ENCODE results near the gene FBXO47.
"Not testable (repeated sequence)": the region's sequence is repeated elsewhere in the genome, so short reads cannot be mapped to it uniquely, and the experiment has no call there.

Gene FBXO47

DNA sequence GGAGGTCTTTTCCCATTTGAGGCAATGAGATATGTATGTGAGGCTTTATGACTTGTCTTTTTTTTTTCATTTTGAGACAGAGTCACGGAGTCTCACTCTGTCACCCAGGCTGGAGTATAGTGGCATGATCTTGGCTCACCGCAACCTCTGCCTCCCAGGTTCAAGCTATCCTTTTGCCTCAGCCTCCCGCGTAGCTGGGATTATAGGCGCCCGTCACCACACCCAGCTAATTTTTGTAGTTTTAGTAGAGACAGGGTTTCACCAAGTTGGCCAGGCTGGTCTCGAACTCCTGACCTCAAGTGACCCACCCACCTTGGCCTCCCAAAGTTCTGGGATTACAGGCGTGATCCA, 55.5 kb downstream of the FBXO47 start:
- DNase-seq, result peak in 6 of 42 donors; percentile 0 to 16 (median 6)
- intact Hi-C loops (cut with DNase I), result not testable (repeated sequence)

DNA sequence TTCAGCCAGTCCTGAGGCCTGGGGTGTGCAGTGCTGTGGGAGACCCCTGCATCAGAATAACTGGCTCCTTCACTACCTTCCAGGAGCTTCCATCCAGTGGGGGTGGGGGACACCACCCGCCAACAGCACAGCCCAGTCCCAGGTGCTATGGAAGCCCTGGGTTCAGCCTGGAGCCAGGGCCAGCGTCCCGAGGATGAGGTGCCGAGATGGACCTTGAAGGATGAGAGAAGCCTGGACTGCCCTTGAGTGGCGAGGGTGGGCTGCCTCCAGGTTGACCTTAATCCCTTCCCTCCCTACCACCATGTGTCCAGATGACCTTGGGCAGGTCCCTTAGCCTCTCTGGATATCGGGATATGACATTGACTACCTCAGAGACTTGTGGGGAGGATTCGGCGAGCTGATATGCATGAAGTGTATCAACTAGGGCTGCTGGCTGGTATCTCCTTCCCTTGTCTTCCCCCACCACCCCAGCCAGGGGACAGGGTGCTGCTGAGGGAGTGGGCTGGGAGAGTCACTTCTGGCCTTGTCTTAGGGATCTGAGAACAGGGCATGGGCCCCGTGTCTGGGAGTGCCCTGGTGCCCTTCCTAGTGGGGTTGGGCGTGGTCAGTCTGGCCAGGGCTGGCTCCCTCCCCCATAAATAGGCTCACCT, 56.0 kb downstream of the FBXO47 start:
- intact Hi-C loops (cut with DNase I), result no loop called here
- DNase-seq, result peak in 8 of 42 donors; percentile 2 to 24 (median 6)

DNA sequence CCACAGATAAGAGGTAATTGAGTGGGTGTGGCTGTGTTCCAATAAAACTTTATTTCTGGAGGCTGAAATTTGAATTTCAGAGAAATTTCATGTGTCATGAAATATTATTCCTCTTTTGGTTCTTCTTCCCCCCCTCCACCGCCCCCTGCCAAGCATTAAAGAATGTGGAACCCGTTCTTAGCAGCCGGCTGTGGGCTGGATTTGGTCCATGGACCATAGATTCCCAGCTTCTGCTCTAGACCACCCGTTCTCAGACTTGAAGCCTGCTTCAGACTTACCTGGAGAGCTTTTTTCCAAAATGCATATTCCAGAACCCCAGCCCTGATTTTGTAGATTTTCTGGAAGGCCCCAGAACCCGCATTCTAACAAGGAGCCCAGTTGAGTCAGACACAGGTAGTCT, 56.9 kb downstream of the FBXO47 start:
- intact Hi-C loops (cut with DNase I), result no loop called here
- peak in 3 of 42 donors; percentile 4 to 32 (median 6) for DNase-seq

DNA sequence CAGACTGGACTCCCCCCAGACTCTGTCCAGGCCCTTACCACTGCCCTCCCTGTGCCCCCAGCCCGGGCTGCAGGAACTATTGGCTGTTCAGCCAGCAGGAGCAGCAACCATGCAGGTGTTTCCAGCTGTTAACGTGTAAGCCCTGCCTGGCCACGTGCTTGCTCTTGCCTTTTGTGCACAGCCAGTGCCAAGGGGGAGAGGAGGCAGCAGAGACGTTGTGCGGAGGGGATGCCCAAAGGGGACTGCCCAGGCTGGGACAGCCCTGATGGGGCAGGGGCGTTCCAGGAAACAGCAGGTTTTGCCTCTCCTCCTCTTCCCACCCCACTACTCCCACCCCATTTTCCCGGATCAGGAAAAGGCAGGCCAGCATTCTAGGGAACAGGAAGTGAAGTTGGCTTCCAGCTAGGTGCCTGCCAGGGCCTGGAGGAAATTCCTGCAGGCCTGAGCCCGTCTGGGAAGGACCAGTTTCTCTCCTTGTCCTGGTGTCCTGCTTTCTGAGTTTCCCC, 58.5 kb downstream of the FBXO47 start:
- no peak for DNase-seq

DNA sequence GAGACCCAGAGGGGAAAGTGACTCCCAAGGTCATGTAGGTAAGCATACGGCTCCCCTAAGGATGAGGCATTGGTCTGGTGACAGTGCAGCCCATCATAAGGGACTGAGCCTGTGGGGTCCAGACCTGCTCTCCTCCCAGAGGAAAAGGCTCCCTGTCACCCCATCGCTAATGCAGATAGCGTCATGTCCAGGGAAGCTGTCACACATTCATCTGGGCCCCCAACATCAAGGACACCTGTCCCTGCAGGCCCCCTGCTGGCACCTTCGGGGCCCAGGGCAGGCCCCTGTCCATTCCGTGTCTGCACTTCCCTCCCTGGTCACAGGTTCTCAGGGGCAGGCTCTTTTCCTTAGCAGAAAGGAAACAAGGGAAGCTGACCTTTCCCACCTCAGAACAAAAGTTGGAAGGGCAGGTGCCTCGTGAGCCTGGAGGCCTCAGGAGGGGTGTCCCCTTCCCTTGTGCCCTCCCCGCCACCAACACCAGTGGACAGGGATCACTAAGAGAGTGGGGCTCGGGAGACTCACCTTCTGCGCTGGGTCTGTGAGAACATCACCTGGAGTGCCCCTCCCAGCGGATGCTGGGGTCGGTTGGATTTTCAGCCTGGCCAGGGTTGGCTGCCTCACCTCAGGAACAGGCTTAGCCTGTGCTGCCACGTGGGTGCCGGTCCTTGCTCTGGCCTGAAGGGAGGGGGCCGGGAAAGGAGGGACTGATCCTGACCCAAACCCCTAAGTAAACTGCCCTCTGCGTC, 59.1 kb downstream of the FBXO47 start:
- intact Hi-C loops (cut with DNase I), result no loop called here
- no peak for DNase-seq

More for the DNA sequence above, 58.5 kb downstream of the FBXO47 start:
- intact Hi-C loops (cut with DNase I), result no loop called here

DNA sequence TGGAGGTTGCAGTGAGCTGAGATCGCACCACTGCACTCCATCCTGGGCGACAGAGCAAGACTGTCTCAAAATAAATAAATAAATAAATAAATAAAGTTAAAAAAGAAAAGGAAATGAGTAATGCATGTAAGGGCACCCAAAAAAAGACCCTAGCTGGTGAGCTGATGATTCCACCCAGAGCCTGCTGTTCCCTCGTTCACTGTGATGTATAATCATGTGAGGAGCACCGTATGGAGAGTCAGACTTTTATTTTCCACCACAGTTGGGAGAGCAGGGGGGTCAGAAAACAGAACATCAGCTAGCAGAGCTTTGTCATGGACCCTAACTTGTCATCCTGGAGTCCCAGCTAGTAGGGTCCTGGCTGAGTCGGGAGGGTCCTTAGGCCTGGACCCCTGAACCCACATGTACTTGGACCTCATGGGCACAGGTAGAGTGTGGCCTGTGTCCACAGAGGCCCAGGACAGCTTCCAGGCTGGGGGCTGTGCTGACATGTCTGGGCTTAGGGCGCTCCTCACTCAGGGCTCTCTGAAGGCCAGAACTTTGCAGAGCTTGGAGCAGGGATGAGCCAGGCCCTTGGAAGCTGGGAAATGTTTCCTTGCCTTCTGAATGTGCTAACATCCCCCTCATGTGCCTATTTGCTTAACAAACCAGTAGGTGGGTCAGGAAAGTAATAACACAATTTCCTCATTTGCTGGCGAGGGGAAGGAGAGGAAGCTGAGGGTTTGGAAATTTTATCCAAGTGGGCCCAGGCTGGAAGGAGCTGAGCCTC, 60.6 kb downstream of the FBXO47 start:
- intact Hi-C loops (cut with DNase I), result no loop called here
- DNase-seq, result no peak

DNA sequence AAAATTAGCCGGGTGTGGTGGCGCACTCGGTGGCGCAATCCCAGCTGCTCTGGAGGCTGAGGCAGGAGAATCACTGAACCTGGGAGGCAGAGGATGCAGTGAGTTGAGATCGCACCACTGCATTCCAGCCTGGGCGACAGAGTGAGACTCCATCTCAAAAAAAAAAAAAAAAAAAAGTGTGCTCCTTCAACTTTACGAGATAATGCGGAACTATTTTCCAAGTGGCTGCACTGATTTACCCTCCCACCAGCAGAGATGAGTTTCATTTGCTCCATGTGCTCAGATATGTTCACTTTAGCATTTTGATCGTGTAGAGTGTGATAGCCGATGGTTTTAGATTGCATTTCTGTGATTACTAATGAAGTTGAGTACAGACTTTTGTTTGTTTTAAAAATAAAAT, 61.8 kb downstream of the FBXO47 start:
- intact Hi-C loops (cut with DNase I), result no loop called here

DNA sequence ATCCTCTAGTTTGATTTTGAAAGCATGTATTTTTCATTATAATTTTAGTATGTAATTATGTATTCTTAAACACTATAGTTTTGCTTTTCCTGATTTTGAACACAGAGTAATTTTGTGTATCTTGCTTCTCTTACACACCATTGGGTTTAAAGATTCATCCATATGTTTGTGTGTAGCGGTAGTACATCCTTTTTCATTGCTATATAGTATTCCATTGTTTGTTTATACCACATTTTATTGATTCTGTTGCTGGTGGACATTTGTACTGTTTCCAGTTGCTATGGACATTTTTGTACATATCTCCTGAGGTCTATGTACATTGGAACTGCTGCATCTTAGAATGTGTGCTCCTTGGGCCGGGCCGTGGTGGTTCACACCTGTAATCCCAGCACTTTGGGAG, 62.3 kb downstream of the FBXO47 start:
- intact Hi-C loops (cut with DNase I), result no loop called here
- DNase-seq, result no peak

More for the DNA sequence above, 61.8 kb downstream of the FBXO47 start:
- DNase-seq, result no peak

DNA sequence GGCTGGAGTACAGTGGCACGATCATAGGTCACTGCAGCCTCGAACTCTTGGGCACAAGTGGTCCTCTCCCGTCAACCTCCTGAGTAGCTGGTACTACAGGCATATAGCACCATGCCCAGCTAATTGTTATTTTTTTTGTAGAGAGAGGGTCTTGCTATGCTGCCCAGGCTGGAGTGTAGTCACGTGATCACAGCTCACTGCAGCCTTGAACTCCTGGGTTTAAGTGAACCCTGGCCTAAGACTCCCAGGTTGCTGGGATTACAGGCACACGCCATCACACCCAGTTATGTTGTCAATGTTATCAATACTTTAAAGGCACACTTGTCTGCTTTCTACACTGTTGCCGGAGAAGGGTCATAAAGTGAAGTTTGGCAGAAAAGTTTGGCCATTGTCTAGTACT, 63.8 kb downstream of the FBXO47 start:
- intact Hi-C loops (cut with DNase I), result no loop called here
- DNase-seq, result no peak

DNA sequence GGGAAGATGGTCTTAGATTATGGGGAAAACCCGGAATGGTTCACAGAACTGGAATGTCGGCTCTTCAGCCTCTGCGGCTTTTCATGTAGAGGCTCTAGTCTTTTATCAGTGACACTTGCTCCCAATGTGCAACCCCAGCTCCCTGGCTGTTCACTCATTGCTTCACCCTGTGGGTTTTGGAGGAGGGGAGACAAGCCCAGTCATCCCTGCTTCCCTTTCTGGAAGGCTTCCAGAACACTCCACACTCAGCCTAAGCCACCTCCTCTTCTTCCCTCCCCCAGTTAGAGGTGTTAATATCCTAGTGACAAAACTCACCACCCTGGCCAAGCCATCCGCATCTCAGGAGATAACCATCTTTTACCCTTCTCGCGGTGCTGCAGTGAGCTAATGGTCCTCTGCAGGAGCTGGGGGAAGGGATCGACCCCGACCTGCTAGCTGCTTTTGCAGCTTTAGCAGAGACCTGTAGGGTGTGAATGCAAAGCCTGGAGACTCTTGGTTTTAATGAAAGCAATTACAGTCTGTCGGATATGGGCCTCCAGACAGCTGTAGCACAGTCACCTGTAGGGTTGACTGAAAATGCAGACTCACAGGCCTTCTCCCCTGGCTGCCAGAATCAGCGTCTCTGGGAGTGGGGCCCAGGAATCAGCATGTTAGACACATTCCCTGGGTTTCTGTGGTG, 66.1 kb downstream of the FBXO47 start:
- intact Hi-C loops (cut with DNase I), result no loop called here
- peak in 24 of 42 donors; percentile 26 to 75 (median 54) for DNase-seq

DNA sequence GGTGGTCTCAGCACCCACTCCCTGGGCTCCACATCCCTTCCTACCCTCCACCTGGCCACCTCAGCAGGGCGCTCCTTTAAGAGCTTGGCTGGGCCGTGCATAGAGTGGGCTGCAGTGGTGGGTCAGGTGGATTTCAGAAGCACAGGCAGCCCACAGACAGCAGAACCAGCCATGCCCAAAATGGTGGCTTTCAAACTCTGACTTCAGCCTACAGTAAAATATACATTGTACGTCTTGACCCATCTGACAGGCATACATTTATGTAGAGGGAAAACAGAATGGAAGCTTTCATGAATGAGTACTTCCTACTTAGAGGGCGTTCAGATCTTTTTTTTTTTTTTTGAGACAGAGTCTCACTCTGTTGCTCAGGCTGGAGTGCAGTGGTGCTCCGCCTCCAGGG, 67.8 kb downstream of the FBXO47 start:
- intact Hi-C loops (cut with DNase I), result no loop called here
- no peak for DNase-seq

DNA sequence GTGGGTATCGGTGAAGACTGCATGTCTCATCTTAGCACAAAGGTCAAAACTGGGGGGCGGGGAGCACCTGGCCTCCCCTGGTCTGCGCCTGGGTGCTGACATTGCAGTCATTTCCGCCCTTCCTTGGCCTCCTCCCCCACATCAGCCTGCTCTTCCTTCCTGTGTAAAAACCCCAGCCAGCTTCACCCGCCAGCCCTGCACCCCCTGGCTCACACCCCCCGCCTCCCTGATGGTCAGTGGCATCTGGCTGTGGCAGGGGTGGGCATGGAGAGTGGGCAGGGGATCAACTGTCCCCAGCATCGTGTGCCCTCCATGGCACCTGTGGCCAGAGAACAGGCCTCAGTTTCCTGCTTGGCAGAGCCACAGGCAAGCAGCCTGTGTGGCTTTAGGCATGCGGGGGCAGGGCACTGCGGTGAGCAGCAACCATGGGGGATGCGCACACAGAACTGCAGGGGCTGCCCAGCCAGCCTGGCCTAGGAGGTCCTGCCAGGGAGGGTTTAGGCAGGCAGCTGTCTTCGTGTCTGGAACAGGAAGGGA, 68.3 kb downstream of the FBXO47 start:
- intact Hi-C loops (cut with DNase I), result no loop called here
- peak in 2 of 42 donors; percentile 26 to 38 for DNase-seq

DNA sequence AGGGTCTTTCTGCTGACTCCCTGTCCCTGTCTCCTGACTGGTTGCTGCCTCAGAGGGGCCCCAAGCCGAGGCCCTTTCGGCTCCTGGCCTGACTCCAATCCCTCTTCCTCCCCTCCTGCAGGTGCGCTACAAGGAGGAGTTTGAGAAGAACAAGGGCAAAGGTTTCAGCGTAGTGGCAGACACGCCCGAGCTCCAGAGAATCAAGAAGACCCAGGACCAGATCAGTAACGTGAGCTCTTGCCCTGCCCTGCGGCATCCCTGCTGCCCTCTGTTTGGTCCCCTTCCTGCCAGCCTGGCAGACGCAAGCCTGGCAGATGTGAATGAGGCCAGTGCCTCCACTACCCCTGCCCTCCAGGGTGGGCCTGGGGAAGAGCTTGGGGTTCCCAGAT, 68.9 kb downstream of the FBXO47 start:
- DNase-seq, result no peak
- intact Hi-C loops (cut with DNase I), result no loop called here

DNA sequence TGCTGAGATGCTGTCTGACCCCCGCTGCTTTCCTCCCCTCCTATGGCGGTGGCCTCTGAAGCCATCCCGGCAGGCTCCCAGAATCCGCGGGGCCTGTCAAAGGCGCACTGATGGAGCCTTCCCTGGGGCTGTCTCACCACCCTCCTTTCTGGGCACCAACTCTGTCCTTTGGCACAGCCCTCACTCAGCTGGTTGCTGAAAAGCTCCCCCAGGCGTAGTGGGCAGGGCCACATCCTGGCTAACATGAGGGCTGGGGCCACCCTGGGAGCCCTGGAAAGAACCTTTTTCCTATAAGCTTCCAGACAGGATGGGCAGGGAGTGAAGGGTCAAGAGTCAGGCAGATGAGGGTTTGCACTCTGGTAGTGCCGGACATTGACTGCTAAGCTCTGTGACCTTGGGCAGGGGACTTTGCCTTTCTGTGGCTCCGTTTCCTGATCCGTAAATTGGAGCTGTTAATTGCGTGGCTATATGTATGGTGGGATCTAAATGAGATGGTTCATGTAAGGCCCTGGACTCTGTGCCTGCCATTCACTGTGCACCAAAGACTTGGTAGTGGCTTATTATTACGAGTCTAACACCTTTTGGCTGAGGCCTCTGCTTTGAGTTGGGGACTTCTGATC, 69.4 kb downstream of the FBXO47 start:
- intact Hi-C loops (cut with DNase I), result no loop called here
- peak in 9 of 42 donors; percentile 21 to 62 (median 40) for DNase-seq

DNA sequence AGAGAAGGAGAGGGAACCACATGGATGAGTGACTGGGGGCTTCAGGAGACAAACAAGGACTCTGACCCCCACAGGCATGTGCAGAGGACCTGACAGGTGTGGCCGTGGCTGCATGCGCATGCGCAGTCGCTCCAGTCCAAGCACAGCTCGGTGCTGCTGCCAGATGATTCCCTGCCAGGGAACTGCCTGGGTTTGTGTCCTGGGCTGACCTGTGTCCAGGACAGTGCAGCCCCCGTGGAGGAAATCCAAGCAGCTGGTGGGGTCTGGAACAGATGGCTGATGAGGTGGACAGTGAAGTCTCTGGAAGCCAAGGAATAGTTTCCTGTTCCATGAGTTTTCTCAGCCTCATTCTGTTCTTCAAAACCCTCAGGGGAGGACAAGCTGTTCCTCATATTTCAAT, 70.0 kb downstream of the FBXO47 start:
- DNase-seq, result peak in 5 of 42 donors; percentile 24 to 53 (median 35)

DNA sequence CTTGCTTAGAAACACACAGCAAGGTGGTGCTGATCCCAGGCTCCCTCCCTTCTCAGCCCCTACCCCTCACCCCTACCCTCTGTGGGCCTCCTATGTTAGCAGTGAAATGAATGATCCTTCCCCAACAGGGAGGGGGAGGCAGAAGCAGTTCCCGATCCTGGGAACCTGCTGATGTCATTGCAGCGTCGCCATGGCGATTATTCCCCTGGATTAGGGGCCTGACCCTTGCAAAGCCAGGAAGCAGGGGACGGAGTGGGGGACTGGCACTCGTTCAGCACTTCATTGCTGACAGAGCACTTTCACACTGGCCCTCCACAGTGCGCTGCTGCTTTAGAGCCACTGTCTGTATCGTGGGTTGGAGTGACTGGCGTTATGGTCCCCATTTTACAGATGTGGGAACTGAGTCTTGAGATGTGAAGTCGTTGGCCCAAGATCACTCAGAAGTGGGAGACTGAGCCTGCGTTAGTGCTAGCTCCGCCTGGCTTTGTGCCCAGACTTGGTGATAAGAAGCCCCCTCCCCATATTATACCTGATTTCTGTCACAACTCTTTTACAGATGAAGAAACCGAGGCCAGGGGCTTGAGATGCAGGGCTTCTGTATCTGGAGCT, 70.8 kb downstream of the FBXO47 start:
- intact Hi-C loops (cut with DNase I), result no loop called here

More for the DNA sequence above, 70.0 kb downstream of the FBXO47 start:
- intact Hi-C loops (cut with DNase I), result no loop called here

DNA sequence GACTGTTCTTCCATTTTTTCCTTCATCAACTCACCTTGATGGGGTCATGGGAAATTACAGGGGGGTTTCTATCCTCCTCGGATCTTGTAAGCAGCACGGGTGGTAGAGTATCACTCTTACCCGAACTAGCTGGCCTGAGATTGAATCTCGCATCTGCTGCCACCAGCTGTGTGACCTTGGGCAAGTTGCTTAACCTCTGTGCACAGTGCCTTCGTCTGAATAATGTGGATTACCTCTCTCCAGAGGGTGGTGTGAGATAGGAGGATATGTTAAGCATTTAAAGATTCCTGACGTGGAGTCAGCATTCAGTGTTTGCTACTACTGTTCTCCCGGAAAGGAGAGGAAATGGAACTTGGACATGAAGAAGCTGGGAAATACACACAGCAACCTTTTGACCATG, 72.9 kb downstream of the FBXO47 start:
- intact Hi-C loops (cut with DNase I), result no loop called here
- DNase-seq, result no peak

More for the DNA sequence above, 70.8 kb downstream of the FBXO47 start:
- DNase-seq, result no peak

DNA sequence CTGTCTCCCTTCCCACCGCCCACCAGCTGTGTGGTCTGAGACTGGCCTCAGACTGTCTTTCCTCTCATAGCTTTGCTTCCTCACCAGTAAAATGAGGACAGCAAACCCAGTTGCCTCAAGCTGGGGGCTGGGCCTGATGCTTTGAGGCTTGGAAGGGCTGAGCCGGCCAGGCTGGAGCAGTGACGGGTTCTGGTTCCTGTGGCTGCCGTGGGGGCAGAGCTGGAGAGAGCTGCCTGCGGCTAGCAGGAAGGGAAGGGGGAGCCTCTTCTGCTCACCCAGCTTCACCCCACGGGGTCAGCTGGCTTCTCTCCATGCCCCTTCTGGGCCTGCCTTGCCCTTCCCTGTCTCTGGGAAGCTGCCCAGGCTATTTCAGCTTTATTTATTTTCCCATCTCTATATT, 73.6 kb downstream of the FBXO47 start:
- DNase-seq, result peak in 22 of 42 donors; percentile 22 to 63 (median 48)
- intact Hi-C loops (cut with DNase I), result no loop called here
